Measurements from ENCODE around the gene PDE4B.

DNA sequence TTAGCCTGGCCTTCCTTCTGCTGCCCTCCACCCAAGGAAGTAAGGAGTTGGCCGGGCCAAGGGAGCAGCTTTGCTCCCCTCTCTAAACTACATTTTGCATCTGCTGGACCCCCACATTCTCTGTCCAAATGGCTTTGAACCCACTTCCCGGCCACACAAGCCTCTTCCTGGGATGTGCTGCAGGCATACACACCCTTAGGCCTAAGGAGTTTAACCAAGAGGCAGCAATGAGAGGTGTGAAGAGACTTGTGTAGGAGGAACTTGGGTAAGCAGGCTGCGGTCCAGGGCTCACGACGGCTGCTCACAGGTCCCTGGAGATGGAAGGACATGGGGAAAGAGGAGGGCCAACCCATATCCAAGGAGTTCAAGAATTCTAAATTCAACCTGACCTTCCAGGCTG lies 544.6 kb downstream of the PDE4B start:
- TF ChIP-seq, protein P1, sequence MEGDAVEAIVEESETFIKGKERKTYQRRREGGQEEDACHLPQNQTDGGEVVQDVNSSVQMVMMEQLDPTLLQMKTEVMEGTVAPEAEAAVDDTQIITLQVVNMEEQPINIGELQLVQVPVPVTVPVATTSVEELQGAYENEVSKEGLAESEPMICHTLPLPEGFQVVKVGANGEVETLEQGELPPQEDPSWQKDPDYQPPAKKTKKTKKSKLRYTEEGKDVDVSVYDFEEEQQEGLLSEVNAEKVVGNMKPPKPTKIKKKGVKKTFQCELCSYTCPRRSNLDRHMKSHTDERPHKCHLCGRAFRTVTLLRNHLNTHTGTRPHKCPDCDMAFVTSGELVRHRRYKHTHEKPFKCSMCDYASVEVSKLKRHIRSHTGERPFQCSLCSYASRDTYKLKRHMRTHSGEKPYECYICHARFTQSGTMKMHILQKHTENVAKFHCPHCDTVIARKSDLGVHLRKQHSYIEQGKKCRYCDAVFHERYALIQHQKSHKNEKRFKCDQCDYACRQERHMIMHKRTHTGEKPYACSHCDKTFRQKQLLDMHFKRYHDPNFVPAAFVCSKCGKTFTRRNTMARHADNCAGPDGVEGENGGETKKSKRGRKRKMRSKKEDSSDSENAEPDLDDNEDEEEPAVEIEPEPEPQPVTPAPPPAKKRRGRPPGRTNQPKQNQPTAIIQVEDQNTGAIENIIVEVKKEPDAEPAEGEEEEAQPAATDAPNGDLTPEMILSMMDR (IDR thresholded peaks at IDR 0.05), result no peak
- TF ChIP-seq POLR2A (IDR thresholded peaks at IDR 0.05) (no peak), POLR2AphosphoS5 (IDR thresholded peaks at IDR 0.05) (no peak)
